Astrocyte (in vitro differentiated cells and primary cell): ENCODE results near the gene RASA2. TPM values are rescaled to one million over a fixed set of nuclear protein-coding genes. Genes with fewer than 3 reads are reported as not detected.
A peak's percentile ranks its signal among the peaks of the same experiment; 100 is the strongest.

Source experiments
- DNase-seq: peaks from one replicate; pipeline ENCODE4 v3.0.0-alpha.2; 2010; ENCODE audit warnings: low read depth
- FAIRE-seq: peaks from 2 replicates; lab custom pipeline; 2011; peaks lifted over from hg19 to GRCh38; lab: Jason Lieb, UNC
- H2AFZ ChIP-seq: 2 replicates; pipeline ENCODE4 v1.6.0; 2012; ENCODE audit warnings: low read depth, low read length, inconsistent platforms
- H3K27ac ChIP-seq: 2 replicates; pipeline ENCODE4 v1.5.1; 2011; ENCODE audit warnings: low read depth, low read length, inconsistent platforms
- H3K27me3 ChIP-seq: 2 replicates; pipeline ENCODE4 v1.6.0; 2011; ENCODE audit warnings: low read length, inconsistent platforms; ENCODE audit not compliant: insufficient read depth
- H3K36me3 ChIP-seq: 2 replicates; pipeline ENCODE4 v1.5.1; 2011; ENCODE audit warnings: low read length, inconsistent platforms; ENCODE audit not compliant: insufficient read depth
- H3K4me1 ChIP-seq: 2 replicates; pipeline ENCODE4 v1.5.1; 2011; ENCODE audit warnings: low read length, inconsistent platforms; ENCODE audit not compliant: insufficient read depth
- H3K4me2 ChIP-seq: 2 replicates; pipeline ENCODE4 v1.6.0; 2012; ENCODE audit warnings: low read length, inconsistent platforms
- H3K4me3 ChIP-seq: 2 replicates; pipeline ENCODE4 v1.5.1; 2011; ENCODE audit warnings: low read depth, mild to moderate bottlenecking, low read length, inconsistent platforms; ENCODE audit not compliant: insufficient read depth
- H3K79me2 ChIP-seq: 2 replicates; pipeline ENCODE4 v1.6.0; 2012; ENCODE audit warnings: mild to moderate bottlenecking, low read length, inconsistent platforms; ENCODE audit not compliant: insufficient read depth
- H3K9ac ChIP-seq: 2 replicates; pipeline ENCODE4 v1.6.0; 2012; ENCODE audit warnings: mild to moderate bottlenecking, low read length, inconsistent platforms
- H3K9me3 ChIP-seq: 2 replicates; pipeline ENCODE4 v1.5.1; 2012; ENCODE audit warnings: low read depth, mild to moderate bottlenecking, low read length, inconsistent platforms; ENCODE audit not compliant: insufficient read depth
- H4K20me1 ChIP-seq: 2 replicates; pipeline ENCODE4 v1.6.0; 2012; ENCODE audit warnings: low read length, inconsistent platforms; ENCODE audit not compliant: insufficient read depth
- H3K27ac Mint-ChIP-seq: one replicate; pipeline ENCODE4 v1.8.0; 2021; ENCODE audit warnings: mild to moderate bottlenecking, mixed read lengths; ENCODE audit not compliant: unreplicated experiment
- H3K27me3 Mint-ChIP-seq: one replicate; pipeline ENCODE4 v1.8.0; 2021; ENCODE audit warnings: low read depth, mixed read lengths; ENCODE audit not compliant: unreplicated experiment
- H3K36me3 Mint-ChIP-seq: one replicate; pipeline ENCODE4 v1.8.0; 2021; ENCODE audit warnings: low read depth, mixed read lengths; ENCODE audit not compliant: unreplicated experiment
- H3K4me1 Mint-ChIP-seq: one replicate; pipeline ENCODE4 v1.8.0; 2021; ENCODE audit warnings: low read depth, mixed read lengths; ENCODE audit not compliant: unreplicated experiment
- H3K4me3 Mint-ChIP-seq: one replicate; pipeline ENCODE4 v1.8.0; 2021; ENCODE audit warnings: mild to moderate bottlenecking, moderate library complexity, mixed read lengths; ENCODE audit not compliant: unreplicated experiment
- H3K9me3 Mint-ChIP-seq: one replicate; pipeline ENCODE4 v1.8.0; 2021; ENCODE audit warnings: mild to moderate bottlenecking, mixed read lengths; ENCODE audit not compliant: unreplicated experiment
- EZH2 ChIP-seq: IDR thresholded peaks from 2 replicates; pipeline ENCODE4 v1.6.1; 2012; ENCODE audit warnings: mild to moderate bottlenecking, low read length, inconsistent platforms; ENCODE audit not compliant: insufficient read depth
- total RNA-seq: library from RNA; stranded (reverse); gene quantifications from 2 replicates; pipeline ENCODE4 v1.2.1, GENCODE V29; 2021
- TF ChIP-seq, protein P1 (sequence below): IDR thresholded peaks from 2 replicates; pipeline ENCODE4 v1.5.1; 2011; ENCODE audit warnings: low read depth, mild to moderate bottlenecking, inconsistent platforms, low read length, moderate library complexity; ENCODE audit not compliant: insufficient read depth

RASA2 gene
- total RNA-seq, 1 donor from 2014 or later: 19.0 TPM

- Mint-ChIP-seq H3K27ac (no peak overlapping the region), H3K9me3 (no peaks in the 10 kb centered on the region), H3K36me3 (peaks cover 20% of the 10 kb centered on the region), H3K27me3 (no peaks in the 10 kb centered on the region), H3K4me3 (no peak overlapping the region), H3K4me1 (no peaks in the 10 kb centered on the region)
- DNase-seq (no peak), FAIRE-seq (no peak)
- H3K9me3 ChIP-seq: no peaks in the 10 kb centered on the region
- TF ChIP-seq EZH2: no peak
- TF ChIP-seq, protein P1, sequence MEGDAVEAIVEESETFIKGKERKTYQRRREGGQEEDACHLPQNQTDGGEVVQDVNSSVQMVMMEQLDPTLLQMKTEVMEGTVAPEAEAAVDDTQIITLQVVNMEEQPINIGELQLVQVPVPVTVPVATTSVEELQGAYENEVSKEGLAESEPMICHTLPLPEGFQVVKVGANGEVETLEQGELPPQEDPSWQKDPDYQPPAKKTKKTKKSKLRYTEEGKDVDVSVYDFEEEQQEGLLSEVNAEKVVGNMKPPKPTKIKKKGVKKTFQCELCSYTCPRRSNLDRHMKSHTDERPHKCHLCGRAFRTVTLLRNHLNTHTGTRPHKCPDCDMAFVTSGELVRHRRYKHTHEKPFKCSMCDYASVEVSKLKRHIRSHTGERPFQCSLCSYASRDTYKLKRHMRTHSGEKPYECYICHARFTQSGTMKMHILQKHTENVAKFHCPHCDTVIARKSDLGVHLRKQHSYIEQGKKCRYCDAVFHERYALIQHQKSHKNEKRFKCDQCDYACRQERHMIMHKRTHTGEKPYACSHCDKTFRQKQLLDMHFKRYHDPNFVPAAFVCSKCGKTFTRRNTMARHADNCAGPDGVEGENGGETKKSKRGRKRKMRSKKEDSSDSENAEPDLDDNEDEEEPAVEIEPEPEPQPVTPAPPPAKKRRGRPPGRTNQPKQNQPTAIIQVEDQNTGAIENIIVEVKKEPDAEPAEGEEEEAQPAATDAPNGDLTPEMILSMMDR: no peak
- H3K9ac ChIP-seq: no peak overlapping the region
- no peaks in the 10 kb centered on the region for H3K27me3 ChIP-seq
- no peaks in the 10 kb centered on the region for H3K79me2 ChIP-seq
- H4K20me1 ChIP-seq: no peaks in the 10 kb centered on the region
- no peak overlapping the region for H2AFZ ChIP-seq
- H3K4me1 ChIP-seq: no peaks in the 10 kb centered on the region
- no peak overlapping the region for H3K27ac ChIP-seq
- H3K4me2 ChIP-seq: no peak overlapping the region
- no peak overlapping the region for H3K4me3 ChIP-seq
- peaks cover 23% of the 10 kb centered on the region for H3K36me3 ChIP-seq
These were observed 107.5 kb downstream of the RASA2 start for GRCh38 chr3:141594357-141594756.

- Mint-ChIP-seq H3K27me3 (no peaks in the 10 kb centered on the region), H3K27ac (no peak overlapping the region), H3K4me3 (no peak overlapping the region), H3K9me3 (peaks cover 7% of the 10 kb centered on the region), H3K4me1 (no peaks in the 10 kb centered on the region), H3K36me3 (peaks cover 35% of the 10 kb centered on the region)
- Histone ChIP-seq H3K4me1 (no peaks in the 10 kb centered on the region), H4K20me1 (no peaks in the 10 kb centered on the region), H3K36me3 (peaks cover 19% of the 10 kb centered on the region), H3K9me3 (no peaks in the 10 kb centered on the region), H2AFZ (no peak overlapping the region), H3K9ac (no peak overlapping the region), H3K27me3 (no peaks in the 10 kb centered on the region), H3K4me3 (no peak overlapping the region), H3K27ac (no peak overlapping the region), H3K79me2 (no peaks in the 10 kb centered on the region), H3K4me2 (no peak overlapping the region)
- TF ChIP-seq, protein P1: no peak
- TF ChIP-seq EZH2: no peak
- FAIRE-seq (peak; percentile 13), DNase-seq (no peak)
These were observed 111.1 kb downstream of the RASA2 start for GRCh38 chr3:141597931-141598330.

DNA sequence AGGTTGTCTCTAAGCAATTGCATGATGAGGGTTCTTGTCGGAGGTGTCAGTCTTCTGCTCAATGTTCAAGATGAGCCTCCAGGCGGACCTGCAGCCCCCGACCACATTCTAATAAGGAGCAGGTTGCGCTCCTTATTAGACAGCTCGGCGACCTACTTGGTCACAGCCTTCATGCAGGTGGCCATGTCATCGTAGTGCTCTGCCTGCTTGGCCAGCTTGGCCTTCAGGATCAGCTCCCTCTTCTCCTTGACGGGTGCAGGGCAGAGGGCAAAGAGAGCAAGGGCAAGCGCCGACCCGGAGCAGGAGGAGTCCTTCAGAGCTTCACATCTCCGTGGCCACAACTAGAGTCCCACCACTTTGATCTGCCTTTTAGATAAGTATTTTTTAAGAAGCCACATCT lies 113.5 kb downstream of the RASA2 start:
- H3K4me3 Mint-ChIP-seq: no peak overlapping the region
- Histone ChIP-seq H3K4me3 (no peak overlapping the region), H3K79me2 (no peaks in the 10 kb centered on the region), H3K36me3 (peaks cover 13% of the 10 kb centered on the region), H3K4me1 (no peaks in the 10 kb centered on the region), H3K27ac (no peak overlapping the region), H3K27me3 (no peaks in the 10 kb centered on the region), H3K4me2 (no peak overlapping the region), H3K9ac (no peak overlapping the region), H2AFZ (no peak overlapping the region), H3K9me3 (no peaks in the 10 kb centered on the region), H4K20me1 (no peaks in the 10 kb centered on the region)
- DNase-seq (no peak), FAIRE-seq (no peak)
- TF ChIP-seq EZH2: no peak
- TF ChIP-seq, protein P1: no peak
- H3K9me3 Mint-ChIP-seq: peaks cover 7% of the 10 kb centered on the region
- peaks cover 25% of the 10 kb centered on the region for H3K36me3 Mint-ChIP-seq
- H3K27me3 Mint-ChIP-seq: no peaks in the 10 kb centered on the region
- H3K4me1 Mint-ChIP-seq: no peaks in the 10 kb centered on the region
- H3K27ac Mint-ChIP-seq: no peak overlapping the region
